Ammon's horn (tissue), 1 donor: ENCODE data around the gene OPRD1.
A peak's percentile ranks its signal among the peaks of the same experiment; 100 is the strongest.
"Not testable (repeated sequence)": the region's sequence is repeated elsewhere in the genome, so short reads cannot be mapped to it uniquely, and the experiment has no call there.

Source experiments
- DNase-seq: peaks from one replicate; pipeline ENCODE4 v3.0.0-alpha.2; 2016; ENCODE audit warnings: low spot score

The OPRD1 gene

DNA sequence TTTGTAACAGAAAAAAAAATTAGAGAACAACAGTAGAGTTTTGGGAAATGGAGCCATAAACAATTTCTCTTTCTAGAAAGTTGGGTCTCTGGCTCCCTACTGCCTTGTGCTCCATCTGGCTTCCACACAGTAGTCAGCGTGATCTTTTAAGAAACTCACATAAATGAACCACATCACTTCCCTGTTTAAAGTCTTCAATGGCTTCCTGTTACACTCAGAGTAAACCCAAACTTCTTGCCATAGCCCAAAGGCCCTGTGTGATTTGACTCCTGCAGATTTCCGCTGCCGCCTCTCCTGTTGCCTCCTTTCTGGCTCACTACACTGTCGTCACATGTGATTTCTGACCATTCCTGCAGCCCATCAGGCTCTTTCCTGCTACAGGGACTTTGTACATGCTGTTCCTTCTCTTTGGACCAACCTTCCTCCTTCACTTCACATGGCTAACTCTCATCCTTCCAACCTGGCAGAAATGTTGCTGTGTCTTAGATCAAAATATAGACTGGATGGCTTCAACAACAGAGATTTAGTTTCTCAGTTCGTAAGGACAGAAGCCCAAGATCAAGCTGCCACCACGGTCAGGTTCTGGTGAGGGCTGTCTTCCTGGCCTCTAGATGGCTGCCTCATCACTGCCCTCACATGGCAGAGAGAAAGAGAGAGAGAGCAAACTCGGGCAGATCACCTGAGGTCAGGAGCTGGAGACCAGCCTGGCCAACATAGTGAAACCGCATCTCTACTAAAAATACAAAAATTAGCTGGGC is 34.0 kb downstream of the OPRD1 start:
- no peak for DNase-seq

GRCh38 chr1:28847207-28847606 is 35.2 kb downstream of the OPRD1 start:
- not testable (repeated sequence) for DNase-seq

DNA sequence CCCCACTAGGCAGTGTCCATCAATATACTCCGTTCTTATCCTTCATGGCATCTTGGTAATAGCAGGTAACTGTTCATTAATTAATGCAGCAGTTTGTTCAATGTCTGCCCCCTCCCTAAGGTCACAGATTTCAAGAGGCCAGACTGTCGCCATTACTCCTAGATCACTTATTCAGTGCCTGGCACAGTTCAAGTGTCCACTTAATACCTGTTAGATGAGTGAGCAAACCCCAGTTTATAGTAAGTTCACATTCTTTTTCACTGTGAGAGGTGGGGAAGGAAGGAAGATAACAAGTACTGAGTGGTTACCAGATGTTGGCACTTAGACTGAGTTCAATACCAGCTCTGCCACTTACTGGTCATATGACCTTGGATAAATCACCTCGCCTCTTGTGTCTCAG is 36.4 kb downstream of the OPRD1 start:
- DNase-seq: no peak

GRCh38 chr1:28853093-28853742 is 41.2 kb downstream of the OPRD1 start:
- DNase-seq: no peak

- not testable (repeated sequence) for DNase-seq
These were observed 42.4 kb downstream of the OPRD1 start for GRCh38 chr1:28854406-28854805.

- DNase-seq: no peak
These were observed 43.1 kb downstream of the OPRD1 start for GRCh38 chr1:28855046-28855445.

DNA sequence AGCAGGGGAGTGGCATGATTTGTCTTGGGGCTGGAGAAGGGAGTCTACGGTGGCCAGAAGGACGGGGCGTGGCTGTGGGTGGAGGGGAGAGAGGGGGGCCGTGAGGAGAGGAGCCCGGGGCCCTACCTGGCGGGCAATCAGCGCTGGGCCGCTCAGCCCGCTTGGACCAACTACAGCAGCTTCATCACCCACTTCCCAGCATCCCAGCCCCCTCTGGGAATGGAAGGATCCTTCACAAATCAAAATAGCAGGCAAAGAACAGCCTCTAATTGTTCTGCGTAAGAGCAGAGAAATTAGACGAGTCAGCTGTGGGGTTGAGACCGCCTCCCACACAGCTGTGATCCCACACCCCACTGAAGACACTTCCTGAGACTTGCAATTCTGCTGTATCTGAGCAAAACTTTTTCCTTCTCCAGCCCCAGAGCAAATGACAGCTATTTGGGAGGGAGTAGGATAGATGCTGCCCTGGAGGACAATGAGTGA is 43.5 kb downstream of the OPRD1 start:
- no peak for DNase-seq

DNA sequence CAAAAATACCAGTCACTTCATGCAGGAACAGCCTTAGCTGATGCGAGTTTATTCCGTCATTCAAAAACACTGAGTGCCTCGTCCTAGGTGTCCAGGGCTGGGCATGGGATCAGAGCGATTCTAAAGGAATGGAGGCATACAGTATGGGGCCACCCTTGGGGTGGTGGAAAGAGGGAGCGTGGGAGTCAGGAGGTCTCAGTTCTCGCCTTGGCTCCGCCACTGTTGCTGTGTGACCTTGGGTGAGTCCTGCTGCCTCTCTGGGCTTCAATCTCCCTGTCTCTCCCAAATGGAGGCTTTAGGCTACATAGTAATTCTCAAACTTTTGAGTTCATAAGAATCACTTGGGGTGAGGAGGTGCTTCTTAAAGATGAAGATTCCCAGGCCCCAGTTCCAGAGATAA is 44.0 kb downstream of the OPRD1 start:
- DNase-seq: no peak

GRCh38 chr1:28860332-28861073 is 48.5 kb downstream of the OPRD1 start:
- no peak for DNase-seq

DNA sequence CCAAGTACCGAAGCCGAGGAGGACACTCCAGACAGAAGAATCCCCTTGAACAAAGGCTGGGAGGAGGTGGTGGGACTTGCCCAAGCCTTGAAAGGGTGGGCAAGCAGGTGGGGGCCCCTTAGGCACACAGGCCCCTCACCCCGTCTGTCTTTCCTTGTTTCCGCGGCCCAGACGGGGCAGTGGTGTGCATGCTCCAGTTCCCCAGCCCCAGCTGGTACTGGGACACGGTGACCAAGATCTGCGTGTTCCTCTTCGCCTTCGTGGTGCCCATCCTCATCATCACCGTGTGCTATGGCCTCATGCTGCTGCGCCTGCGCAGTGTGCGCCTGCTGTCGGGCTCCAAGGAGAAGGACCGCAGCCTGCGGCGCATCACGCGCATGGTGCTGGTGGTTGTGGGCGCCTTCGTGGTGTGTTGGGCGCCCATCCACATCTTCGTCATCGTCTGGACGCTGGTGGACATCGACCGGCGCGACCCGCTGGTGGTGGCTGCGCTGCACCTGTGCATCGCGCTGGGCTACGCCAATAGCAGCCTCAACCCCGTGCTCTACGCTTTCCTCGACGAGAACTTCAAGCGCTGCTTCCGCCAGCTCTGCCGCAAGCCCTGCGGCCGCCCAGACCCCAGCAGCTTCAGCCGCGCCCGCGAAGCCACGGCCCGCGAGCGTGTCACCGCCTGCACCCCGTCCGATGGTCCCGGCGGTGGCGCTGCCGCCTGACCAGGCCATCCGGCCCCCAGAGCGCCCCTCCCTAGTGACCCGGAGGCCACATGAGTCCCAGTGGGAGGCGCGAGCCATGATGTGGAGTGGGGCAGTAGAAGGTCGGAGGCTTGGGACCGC is 50.8 kb downstream of the OPRD1 start:
- no peak for DNase-seq

- no peak for DNase-seq
These were observed 52.7 kb downstream of the OPRD1 start for GRCh38 chr1:28864695-28865094.

DNA sequence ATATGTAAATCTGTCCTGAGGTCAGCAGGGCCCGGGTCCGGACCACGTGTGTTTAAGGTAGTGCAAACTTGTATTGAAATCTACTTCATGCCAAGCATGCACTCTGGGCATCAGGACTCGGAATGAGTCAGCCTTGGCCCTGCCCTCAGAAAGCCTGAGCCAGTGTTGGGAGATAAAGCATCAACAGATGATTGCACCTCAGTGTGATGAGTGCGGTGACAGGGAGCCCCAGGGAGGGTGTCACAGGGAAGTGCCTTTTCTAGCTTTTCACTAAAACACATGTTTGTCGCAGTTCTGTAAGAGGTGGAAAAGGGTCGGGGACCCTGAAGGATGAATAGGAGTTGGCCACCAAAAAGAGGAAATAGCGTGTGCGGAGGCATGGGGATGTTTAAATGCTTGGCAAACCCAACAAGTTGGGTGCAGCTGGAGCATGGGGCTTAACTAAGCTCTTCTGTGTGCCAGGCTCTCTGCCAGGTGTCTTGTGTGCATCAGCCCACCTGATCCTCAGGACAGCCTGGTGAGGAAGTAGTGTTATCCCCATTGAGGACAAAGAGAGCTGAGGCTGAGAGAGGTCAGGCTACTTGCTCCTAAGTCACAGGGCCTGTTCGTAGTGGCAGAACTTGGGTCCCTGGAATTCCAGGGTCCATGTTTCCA is 54.2 kb downstream of the OPRD1 start:
- DNase-seq: no peak

DNA sequence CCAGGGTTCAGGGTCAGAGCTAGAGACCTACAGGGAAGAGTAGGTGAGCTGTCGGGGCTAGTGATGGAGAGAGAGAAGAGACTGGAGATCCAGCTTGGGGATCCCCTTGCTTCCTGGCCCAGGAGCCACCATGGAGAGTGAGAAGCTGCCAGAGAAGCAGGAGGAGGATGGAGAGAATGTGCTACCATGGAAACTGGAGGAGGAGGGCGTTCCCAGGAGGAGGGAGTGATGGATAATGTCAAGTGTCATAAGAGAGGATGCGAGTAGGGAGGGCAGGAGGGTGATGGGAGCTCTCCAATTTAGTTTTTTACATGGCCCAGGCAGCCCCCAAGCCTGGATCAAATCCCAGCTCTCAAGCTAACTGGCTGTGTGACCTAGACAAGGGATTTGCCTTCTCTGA is 55.9 kb downstream of the OPRD1 start:
- DNase-seq: no peak

- no peak for DNase-seq
These were observed 58.0 kb downstream of the OPRD1 start for GRCh38 chr1:28869952-28870351.

DNA sequence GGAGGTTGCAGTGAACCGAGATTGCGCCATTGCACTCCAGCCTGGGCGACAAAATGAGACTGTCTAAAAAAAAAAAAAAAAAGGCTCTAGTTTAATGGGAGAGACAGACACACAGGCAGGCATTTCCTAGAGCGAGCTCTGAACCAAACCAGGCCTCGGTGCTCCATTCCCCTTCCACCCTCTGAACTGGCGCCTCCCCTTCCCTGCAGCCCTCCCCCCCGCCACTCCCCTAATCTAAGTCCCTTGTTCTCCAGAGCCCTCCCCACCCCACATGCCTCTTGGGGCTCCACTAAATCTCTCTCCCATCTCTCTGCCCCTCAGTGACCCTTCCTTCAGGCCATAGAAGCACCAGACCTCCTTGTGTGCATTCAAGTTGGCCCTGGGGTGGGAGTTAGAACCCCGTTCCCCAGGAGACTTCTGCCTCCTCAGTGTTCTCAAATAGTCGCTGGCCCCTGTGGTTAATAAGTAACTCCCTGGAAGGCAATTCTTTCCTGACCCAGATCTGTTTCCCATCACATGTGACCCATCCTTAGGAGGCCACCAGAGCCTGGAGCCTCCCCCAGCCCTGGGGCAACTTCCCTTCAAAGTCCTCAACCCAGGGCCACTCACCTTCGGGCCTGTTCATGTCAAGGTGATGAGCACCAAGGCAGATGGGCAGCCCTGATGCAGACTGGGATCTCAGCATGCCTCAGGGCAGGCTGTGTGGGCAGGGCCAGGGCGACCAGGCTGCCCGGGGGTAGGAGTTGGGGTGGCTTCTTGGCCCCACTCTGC is 59.8 kb downstream of the OPRD1 start:
- DNase-seq: no peak

- not testable (repeated sequence) for DNase-seq
These were observed 63.2 kb downstream of the OPRD1 start for GRCh38 chr1:28875134-28875533.

- DNase-seq: peak; percentile 84
These were observed 65.3 kb downstream of the OPRD1 start for GRCh38 chr1:28877132-28877781.

DNA sequence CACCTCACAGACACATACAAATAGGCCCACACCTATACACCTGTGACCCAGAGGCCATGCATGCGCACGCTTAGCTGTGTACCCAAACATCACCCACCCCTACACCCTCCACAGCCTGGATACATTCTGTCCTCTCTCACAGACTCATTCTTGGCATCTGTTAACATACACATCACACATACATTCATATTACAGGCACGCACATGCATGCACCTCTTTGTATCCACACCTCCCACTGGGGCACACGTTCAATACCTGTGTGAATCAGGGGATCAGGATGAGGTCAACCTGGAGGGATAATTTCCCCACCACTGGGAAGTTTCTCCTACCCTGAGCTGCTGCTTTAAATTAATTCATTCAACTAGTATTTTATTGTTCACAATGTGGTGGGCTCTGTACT is 66.8 kb downstream of the OPRD1 start:
- DNase-seq: no peak

DNA sequence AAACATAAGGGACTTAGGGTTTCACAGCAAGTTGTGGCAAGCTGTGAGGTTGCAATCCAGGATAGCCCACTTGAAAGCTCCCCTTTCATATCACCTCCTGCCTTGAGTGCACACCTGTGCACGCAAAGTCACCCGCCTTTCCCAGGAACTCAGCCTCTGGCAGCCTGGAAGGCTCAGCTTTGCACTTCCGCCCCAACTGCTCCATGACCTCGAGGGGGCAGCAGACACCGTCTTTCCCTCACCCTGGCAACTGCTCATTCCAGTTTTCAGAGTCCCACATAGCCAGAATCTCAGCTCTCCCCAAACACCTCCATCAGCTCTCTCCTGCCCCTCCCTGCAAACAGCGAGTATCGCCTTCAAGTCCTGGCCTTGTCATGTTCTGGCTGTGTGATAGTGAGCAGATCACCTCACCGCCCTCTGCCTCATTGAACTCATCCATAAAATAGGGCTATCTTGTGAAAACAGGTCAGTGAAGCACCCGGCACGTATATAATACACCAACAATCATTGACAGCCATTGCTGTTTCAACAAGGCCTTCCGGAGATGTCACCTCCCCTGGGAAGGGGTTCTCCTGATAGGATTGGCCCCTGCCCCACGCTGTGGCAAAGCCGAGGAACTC is 70.1 kb downstream of the OPRD1 start:
- peak; percentile 92 for DNase-seq

DNA sequence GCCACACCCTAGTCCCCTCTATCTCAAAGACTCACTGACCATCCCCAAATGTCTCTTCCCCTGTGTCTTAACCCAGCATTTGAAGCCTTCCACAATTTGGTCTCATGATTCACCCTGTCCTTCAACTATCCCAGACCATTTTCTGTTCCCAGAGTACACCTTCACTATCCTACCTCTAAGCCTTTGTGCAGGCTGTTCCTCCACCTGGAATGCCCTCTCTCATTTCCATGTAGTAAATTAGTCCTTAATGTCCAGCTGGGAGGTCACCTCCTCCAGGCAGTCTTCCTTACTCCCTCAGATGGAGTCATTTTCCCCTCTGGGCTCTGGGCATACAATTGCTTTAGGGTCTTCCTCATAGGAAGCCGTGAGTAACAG is 71.3 kb downstream of the OPRD1 start:
- DNase-seq: no peak
